Thyroid gland (tissue), 4 donors: ENCODE results near the gene UCN2.

Experiments
- CTCF ChIP-seq, 6 experiments: fragments of 200-600 bp in 3 of 6; fragments of 450-650 bp in 3 of 6; sonication (generic) in 3 of 6; IDR thresholded peaks; one replicate each; pipeline ENCODE4 v1.5.1; 2016 to 2019; ENCODE audit warnings: antibody characterized with exemption in 6 of 6, mild to moderate bottlenecking in 2 of 6, inconsistent platforms in 1 of 6, moderate library complexity in 1 of 6
- POLR2A ChIP-seq, 2 donors: fragments of 450-650 bp; IDR thresholded peaks; one replicate each; pipeline ENCODE4 v1.6.1; 2017; ENCODE audit warnings: antibody characterized with exemption in 2 of 2, mild to moderate bottlenecking in 2 of 2, moderate library complexity in 1 of 2

DNA sequence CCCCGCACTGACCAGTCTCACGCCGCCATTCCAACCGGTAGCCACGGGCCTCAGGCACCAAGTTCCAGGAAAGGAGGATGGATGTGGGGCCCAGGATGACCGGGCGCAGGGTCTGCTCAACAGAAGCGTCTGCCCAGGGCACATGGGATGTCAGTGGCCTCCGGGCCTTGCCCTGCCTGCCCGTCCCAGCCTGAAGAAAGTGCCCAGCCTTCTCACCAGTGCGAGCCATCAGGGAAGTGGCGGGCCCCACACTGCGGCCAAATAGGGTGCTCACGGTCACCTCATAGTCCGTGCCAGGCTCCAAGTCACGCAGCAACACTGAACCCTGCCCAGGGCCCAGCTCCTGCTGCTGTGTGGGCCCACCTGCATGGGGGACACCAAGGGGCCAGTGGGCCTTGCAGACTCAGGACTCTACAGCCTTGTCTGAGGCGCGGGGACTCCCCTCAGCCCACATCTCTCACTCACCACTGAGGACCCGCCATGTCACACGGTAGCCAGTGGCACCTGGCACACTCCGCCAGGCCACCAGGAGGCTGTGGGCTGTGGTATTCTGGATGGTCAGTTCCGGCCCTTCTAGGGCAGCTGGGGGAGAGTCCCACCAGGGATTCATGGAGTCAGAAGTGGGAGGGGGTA, 28.4 kb upstream of the UCN2 start:
- no peak for TF ChIP-seq CTCF (IDR thresholded peaks at IDR 0.05)
- TF ChIP-seq POLR2A (IDR thresholded peaks at IDR 0.05), result no peak
